HG03521 (cell line): ENCODE results near the gene HEATR9.

Experiments
- ATAC-seq: cut with Tn5 transposase; IDR thresholded peaks from one replicate; pipeline ENCODE4 v1.9.1; 2021; ENCODE audit warnings: mild to moderate bottlenecking, moderate library complexity; ENCODE audit not compliant: unreplicated experiment

The HEATR9 gene

GRCh38 chr17:35894206-35894605 lies 25.5 kb upstream of the HEATR9 start:
- no peak for ATAC-seq

GRCh38 chr17:35893751-35894150 lies 25.1 kb upstream of the HEATR9 start:
- ATAC-seq: no peak

GRCh38 chr17:35892091-35893035 lies 23.7 kb upstream of the HEATR9 start:
- ATAC-seq: no peak

GRCh38 chr17:35891269-35891668 lies 22.6 kb upstream of the HEATR9 start:
- no peak for ATAC-seq

- ATAC-seq: peak; percentile 77
These were observed 22.1 kb upstream of the HEATR9 start for GRCh38 chr17:35890774-35891155.

GRCh38 chr17:35889818-35890773 lies 21.4 kb upstream of the HEATR9 start:
- no peak for ATAC-seq

GRCh38 chr17:35889241-35889640 lies 20.6 kb upstream of the HEATR9 start:
- ATAC-seq: no peak

GRCh38 chr17:35879773-35880654 lies 11.3 kb upstream of the HEATR9 start, which contains the start of gene CCL5:
CCL5 (minus strand) TSS chr17:35880360.
- peak; percentile 82 for ATAC-seq

- no peak for ATAC-seq
These were observed 9.7 kb upstream of the HEATR9 start for GRCh38 chr17:35878361-35878760.

GRCh38 chr17:35877345-35878029 lies 8.8 kb upstream of the HEATR9 start:
- ATAC-seq: no peak

GRCh38 chr17:35876534-35876933 lies 7.8 kb upstream of the HEATR9 start:
- no peak for ATAC-seq

GRCh38 chr17:35875800-35876139 lies 7.1 kb upstream of the HEATR9 start:
- ATAC-seq: no peak

- ATAC-seq: no peak
These were observed 6.5 kb upstream of the HEATR9 start for GRCh38 chr17:35875072-35875799.

- ATAC-seq: no peak
These were observed 3.7 kb upstream of the HEATR9 start for GRCh38 chr17:35872196-35872980.

- no peak for ATAC-seq
These were observed 2.5 kb upstream of the HEATR9 start for GRCh38 chr17:35870906-35871819.

- no peak for ATAC-seq
These were observed 1.1 kb downstream of the HEATR9 start for GRCh38 chr17:35867574-35867973.

GRCh38 chr17:35866341-35866950 lies 2.2 kb downstream of the HEATR9 start:
- no peak for ATAC-seq
